GM23248 (cell line): ENCODE results near the gene BHLHA15. TPM values are rescaled to one million over a fixed set of nuclear protein-coding genes. Genes with fewer than 3 reads are reported as not detected.

ENCODE experiments used
- DNase-seq: peaks from one replicate; pipeline ENCODE4 v3.0.0-alpha.2; 2015
- H2AFZ ChIP-seq: fragments of 200-600 bp; sonication (generic); 2 replicates; pipeline ENCODE4 v1.6.1; 2016; ENCODE audit warnings: antibody characterized with exemption
- H3F3A ChIP-seq: fragments of 200-600 bp; sonication (generic); 2 replicates; pipeline ENCODE4 v1.6.1; 2016; ENCODE audit warnings: mild to moderate bottlenecking, antibody characterized with exemption, mixed run types; ENCODE audit not compliant: insufficient read depth
- H3K27ac ChIP-seq: fragments of 200-600 bp; sonication (generic); 2 replicates; pipeline ENCODE4 v1.5.1; 2016; ENCODE audit warnings: mild to moderate bottlenecking
- H3K27me3 ChIP-seq: fragments of 200-600 bp; sonication (generic); replicated peaks from 2 replicates; pipeline ENCODE4 v1.6.1; 2016; ENCODE audit warnings: mild to moderate bottlenecking; ENCODE audit not compliant: insufficient read depth
- H3K36me3 ChIP-seq: fragments of 200-600 bp; sonication (generic); 2 replicates; pipeline ENCODE4 v1.6.1; 2016; ENCODE audit warnings: low read depth, mild to moderate bottlenecking
- H3K4me1 ChIP-seq: fragments of 200-600 bp; sonication (generic); 2 replicates; pipeline ENCODE4 v1.6.1; 2016; ENCODE audit warnings: mild to moderate bottlenecking; ENCODE audit not compliant: insufficient read depth
- H3K4me2 ChIP-seq: fragments of 200-600 bp; sonication (generic); one replicate; pipeline ENCODE4 v1.6.1; 2016; ENCODE audit warnings: mild to moderate bottlenecking; ENCODE audit not compliant: unreplicated experiment
- H3K4me3 ChIP-seq: fragments of 200-600 bp; sonication (generic); 2 replicates; pipeline ENCODE4 v1.5.1; 2016; ENCODE audit warnings: mild to moderate bottlenecking
- H3K79me2 ChIP-seq: fragments of 200-600 bp; sonication (generic); 2 replicates; pipeline ENCODE4 v1.6.1; 2016; ENCODE audit warnings: mild to moderate bottlenecking; ENCODE audit not compliant: insufficient read depth
- H3K9ac ChIP-seq: fragments of 200-600 bp; sonication (generic); 2 replicates; pipeline ENCODE4 v1.6.1; 2016; ENCODE audit warnings: mild to moderate bottlenecking
- H3K9me2 ChIP-seq: fragments of 200-600 bp; sonication (generic); 2 replicates; pipeline ENCODE4 v1.6.1; 2016; ENCODE audit warnings: mixed run types, mild to moderate bottlenecking, moderate library complexity; ENCODE audit not compliant: insufficient read depth
- H3K9me3 ChIP-seq: fragments of 200-600 bp; sonication (generic); one replicate; pipeline ENCODE4 v1.6.1; 2017; ENCODE audit warnings: low read depth
- H4K20me1 ChIP-seq: fragments of 200-600 bp; sonication (generic); 2 replicates; pipeline ENCODE4 v1.6.0; 2016; ENCODE audit not compliant: insufficient read depth
- EZH2 ChIP-seq: fragments of 200-600 bp; sonication (generic); IDR thresholded peaks from 2 replicates; pipeline ENCODE4 v1.6.1; 2018; ENCODE audit warnings: antibody characterized with exemption, mild to moderate bottlenecking; ENCODE audit not compliant: insufficient read depth, poor library complexity, severe bottlenecking
- EZH2phosphoT487 ChIP-seq: fragments of 200-600 bp; sonication (generic); IDR thresholded peaks from 2 replicates; pipeline ENCODE4 v1.6.1; 2018; ENCODE audit warnings: antibody characterized with exemption, moderate library complexity, mild to moderate bottlenecking, low read depth; ENCODE audit not compliant: insufficient read depth
- WGBS, 2 experiments: methylation state at CpG; one replicate each; pipeline ENCODE4 v1.1.6; 2015 to 2017; ENCODE audit warnings: low lambda C conversion rate in 2 of 2, low coverage in 1 of 2; ENCODE audit errors: missing lambda C conversion rate in 2 of 2; 5-methylcytosine and 5-hydroxymethylcytosine counted together
- in situ Hi-C: fragments of 300-500 bp; cut with MboI; formaldehyde crosslinking; loops from 2 replicates; pipeline ENCODE4 v1.15.0; 2020
- polyA plus RNA-seq: library from polyadenylated mRNA; unstranded; fragments of >200 nt; fragmentation: Nextera tagmentation; extraction: Ambion mirVana; gene quantifications from 2 replicates; pipeline ENCODE4 v1.2.1, GENCODE V29; 2016
- total RNA-seq: library from RNA; depleted of rRNA; stranded (reverse); fragments of >200 nt; shearing (Covaris generic); gene quantifications from 2 replicates; pipeline ENCODE4 v1.2.3, GENCODE V29; 2014

The BHLHA15 gene
- total and polyA plus RNA-seq, 2 experiments from 2014 or later, result not detected

GRCh38 chr7:98230746-98231471 lies 19.7 kb downstream of the BHLHA15 start:
- no peak overlapping the region for H3K4me2 ChIP-seq
- no peaks in the 10 kb centered on the region for H3K27me3 ChIP-seq
- H3F3A ChIP-seq, result no peaks in the 10 kb centered on the region
- H3K4me3 ChIP-seq, result no peak overlapping the region
- no peak overlapping the region for H3K27ac ChIP-seq
- no peak for DNase-seq
- H2AFZ ChIP-seq, result no peak overlapping the region
- no peaks in the 10 kb centered on the region for H3K4me1 ChIP-seq
- 90 to 96% methylated on average over 20 to 24 of the region's 30 CpGs for WGBS, 2 experiments
- TF ChIP-seq EZH2phosphoT487, result no peak
- no peak for TF ChIP-seq EZH2
- no peak overlapping the region for H3K9ac ChIP-seq
- H3K79me2 ChIP-seq, result no peaks in the 10 kb centered on the region
- H4K20me1 ChIP-seq, result no peaks in the 10 kb centered on the region
- H3K9me3 ChIP-seq, result no peaks in the 10 kb centered on the region
- in situ Hi-C loops, result no loop called here
- no peaks in the 10 kb centered on the region for H3K9me2 ChIP-seq
- no peaks in the 10 kb centered on the region for H3K36me3 ChIP-seq

GRCh38 chr7:98231493-98232262 lies 20.4 kb downstream of the BHLHA15 start:
- WGBS, 2 experiments, result 91 to 92% methylated on average over 13 to 25 of the region's 25 CpGs
- no peak overlapping the region for H2AFZ ChIP-seq
- no peaks in the 10 kb centered on the region for H3K9me3 ChIP-seq
- no peak overlapping the region for H3K9ac ChIP-seq
- no peaks in the 10 kb centered on the region for H4K20me1 ChIP-seq
- H3F3A ChIP-seq, result no peaks in the 10 kb centered on the region
- no peak overlapping the region for H3K4me3 ChIP-seq
- H3K9me2 ChIP-seq, result no peaks in the 10 kb centered on the region
- no peaks in the 10 kb centered on the region for H3K36me3 ChIP-seq
- no peaks in the 10 kb centered on the region for H3K27me3 ChIP-seq
- TF ChIP-seq EZH2 (no peak), EZH2phosphoT487 (no peak)
- H3K79me2 ChIP-seq, result no peaks in the 10 kb centered on the region
- H3K27ac ChIP-seq, result no peak overlapping the region
- in situ Hi-C loops, result no loop called here
- no peak overlapping the region for H3K4me2 ChIP-seq
- H3K4me1 ChIP-seq, result no peaks in the 10 kb centered on the region
- no peak for DNase-seq

- Histone ChIP-seq H3K27me3 (no peaks in the 10 kb centered on the region), H3F3A (no peaks in the 10 kb centered on the region), H3K4me1 (no peaks in the 10 kb centered on the region), H3K4me2 (no peak overlapping the region), H2AFZ (no peak overlapping the region), H3K9me3 (no peaks in the 10 kb centered on the region), H3K9ac (no peak overlapping the region), H3K4me3 (no peak overlapping the region), H4K20me1 (no peaks in the 10 kb centered on the region), H3K79me2 (no peaks in the 10 kb centered on the region), H3K36me3 (no peaks in the 10 kb centered on the region), H3K9me2 (no peaks in the 10 kb centered on the region), H3K27ac (no peak overlapping the region)
- DNase-seq, result no peak
- in situ Hi-C loops, result no loop called here
- 91 to 100% methylated on average over 2 to 8 of the region's 8 CpGs for WGBS, 2 experiments
- no peak for TF ChIP-seq EZH2
- no peak for TF ChIP-seq EZH2phosphoT487
Measured at GRCh38 chr7:98232263-98232585, 21.0 kb downstream of the BHLHA15 start.

GRCh38 chr7:98232799-98233198 lies 21.6 kb downstream of the BHLHA15 start:
- WGBS, 2 experiments, result 90 to 93% methylated on average over 15 to 16 of the region's 16 CpGs
- in situ Hi-C loops, result no loop called here
- Histone ChIP-seq H3K27ac (no peak overlapping the region), H3K36me3 (no peaks in the 10 kb centered on the region), H3K9ac (no peak overlapping the region), H3K4me1 (no peaks in the 10 kb centered on the region), H3F3A (no peaks in the 10 kb centered on the region), H3K9me3 (no peaks in the 10 kb centered on the region), H3K4me3 (no peak overlapping the region), H3K79me2 (no peaks in the 10 kb centered on the region), H4K20me1 (no peaks in the 10 kb centered on the region), H3K27me3 (no peaks in the 10 kb centered on the region), H3K4me2 (no peak overlapping the region), H3K9me2 (no peaks in the 10 kb centered on the region), H2AFZ (no peak overlapping the region)
- DNase-seq, result no peak
- TF ChIP-seq EZH2, result no peak
- no peak for TF ChIP-seq EZH2phosphoT487
